ENCODE data around the gene ARMC9. TPM values are rescaled to one million over a fixed set of nuclear protein-coding genes. Genes with fewer than 3 reads are reported as not detected.

The ARMC9 gene
- total RNA-seq, 1 experiment from 2014 or later, result 16.4 TPM

GRCh38 chr2:231371430-231372054, 173.1 kb downstream of the ARMC9 start:
- no peak for DNase-seq (ENCODE audit: low read depth, low spot score)
- Histone ChIP-seq H3K4me2 (ENCODE audit: low read length) (no peak overlapping the region), H3K9me3 (ENCODE audit: control insufficient read depth in 1 of 2, insufficient read depth in 1 of 2, low read depth in 1 of 2, low read length in 2 of 2) (no peaks in the 10 kb centered on the region), H3K27me3 (ENCODE audit: insufficient read depth, low read length) (no peaks in the 10 kb centered on the region), H2AFZ (ENCODE audit: low read depth, low read length, poor library complexity, severe bottlenecking) (no peak overlapping the region), H3K4me1 (ENCODE audit: control insufficient read depth in 1 of 2, insufficient read depth in 2 of 2, low read length in 2 of 2) (peaks cover 0 to 5% of the 10 kb centered on the region in 2 experiments; a peak in 1 of 4 replicates), H3K36me3 (ENCODE audit: control insufficient read depth in 1 of 2, insufficient read depth in 2 of 2, low read length in 2 of 2) (no peaks in the 10 kb centered on the region), H4K20me1 (ENCODE audit: insufficient read depth) (no peaks in the 10 kb centered on the region), H3K79me2 (ENCODE audit: insufficient read depth, low read length) (no peaks in the 10 kb centered on the region), H3K9me2 (ENCODE audit: insufficient read depth) (no peaks in the 10 kb centered on the region), H3K4me3 (replicated peaks in 1 of 2; ENCODE audit: low read depth in 1 of 2, low read length in 2 of 2) (no peak overlapping the region), H3K9ac (ENCODE audit: low read length) (no peak overlapping the region), H3K27ac (ENCODE audit: low read depth, low read length) (no peak overlapping the region)
- no peak for TF ChIP-seq CTCF (IDR thresholded peaks at IDR 0.05 in 2 of 3, conservative IDR thresholded peaks at IDR 0.05 in 1 of 3; ENCODE audit: borderline replicate concordance in 1 of 3, insufficient read depth in 1 of 3, low read depth in 2 of 3, low read length in 2 of 3)
- no peak for TF ChIP-seq EZH2phosphoT487 (IDR thresholded peaks at IDR 0.05; ENCODE audit: borderline replicate concordance)
- TF ChIP-seq ZFX (IDR thresholded peaks at IDR 0.05), result no peak
- TF ChIP-seq MAX (IDR thresholded peaks at IDR 0.05), result no peak
- TF ChIP-seq SRF (IDR thresholded peaks at IDR 0.05; ENCODE audit: low read depth), result no peak
- no peak for TF ChIP-seq REST (IDR thresholded peaks at IDR 0.05; ENCODE audit: low read depth)
- TF ChIP-seq EGR1 (IDR thresholded peaks at IDR 0.05; ENCODE audit: low read depth), result no peak
- ATAC-seq, result no peak
- CTCF ChIA-PET, result no interaction called here
- POLR2A ChIA-PET, result no interaction called here
- intact Hi-C loops (cut with micrococcal nuclease), result no loop called here
- RAD21 ChIA-PET (ENCODE audit: low non-redundant PET in 1 of 2, low total read pairs in 2 of 2, uncharacterized antibody in 2 of 2, unreplicated experiment in 2 of 2), result no interaction called here
- no TSS peak for BruUV-seq (replicated peaks)
